HTERT RPE-1 (cell line): Measurements from ENCODE around the gene GRB10.
"Not testable (repeated sequence)": the region's sequence is repeated elsewhere in the genome, so short reads cannot be mapped to it uniquely, and the experiment has no call there.

Source experiments
- in situ Hi-C: fragments of 300-500 bp; cut with MboI; formaldehyde crosslinking; loops from 4 replicates; pipeline ENCODE4 v1.14.3; 2020; ENCODE audit warnings: low sequenced_read_pairs

Gene GRB10

DNA sequence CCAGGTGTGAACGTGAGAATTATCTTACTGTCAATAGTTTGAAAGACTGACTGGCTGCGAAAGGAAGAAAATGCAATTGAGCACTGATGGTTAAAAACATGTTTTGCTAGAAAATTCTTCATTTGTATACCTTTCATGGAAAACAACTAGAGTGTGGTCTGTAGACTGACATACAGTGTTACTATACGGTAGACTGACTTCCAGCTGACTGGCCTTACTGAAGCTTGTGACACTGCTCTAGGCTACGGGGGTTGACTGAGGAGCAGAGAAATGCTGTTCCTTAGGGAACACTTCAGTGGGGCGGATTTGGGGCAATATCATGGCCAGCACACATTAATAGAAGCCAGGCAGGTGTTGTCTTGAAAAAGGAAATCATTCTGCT, 191.6 kb downstream of the GRB10 start:
- in situ Hi-C loops = no loop called here

- in situ Hi-C loops = no loop called here
Measured at GRCh38 chr7:50590535-50590934, 192.2 kb downstream of the GRB10 start.

DNA sequence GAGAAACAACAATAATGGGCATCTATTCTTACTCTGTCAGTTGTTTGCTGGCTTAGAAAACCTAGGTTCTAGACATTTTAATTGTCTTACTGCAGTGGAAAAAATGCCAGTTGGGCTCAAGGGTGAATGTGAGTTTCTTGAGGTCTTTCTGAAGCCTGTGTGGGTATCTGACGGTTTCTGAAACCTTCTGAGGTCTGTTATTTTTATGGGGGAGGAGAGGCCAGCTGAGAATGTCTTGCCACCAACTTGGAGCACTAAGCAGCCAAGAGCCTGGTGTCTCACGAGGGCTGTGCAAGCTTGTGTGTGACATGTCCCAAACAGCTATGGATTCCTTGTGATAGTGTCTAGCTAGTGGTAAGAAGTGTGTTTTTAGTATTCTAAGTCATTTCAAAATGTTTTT, 193.3 kb downstream of the GRB10 start:
- in situ Hi-C loops = no loop called here

DNA sequence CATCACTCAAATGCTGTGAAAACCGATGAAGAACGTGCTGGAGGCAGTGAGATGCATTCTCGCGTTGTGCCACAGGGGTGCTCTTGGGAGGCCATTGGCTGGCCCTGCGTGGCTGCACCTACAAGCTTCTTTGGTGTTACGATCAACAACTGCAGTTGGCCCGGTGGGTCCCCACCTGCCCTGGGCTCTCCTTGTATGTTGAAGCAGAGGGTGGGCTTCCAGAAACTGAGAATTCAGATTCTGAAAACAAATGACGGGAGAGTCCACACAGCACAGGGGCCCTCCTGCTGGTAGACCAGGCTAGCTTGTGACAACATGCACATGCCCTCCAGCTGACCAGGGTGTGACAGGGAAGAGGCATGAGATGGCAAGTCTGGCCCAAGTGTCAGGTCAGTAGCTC, 193.8 kb downstream of the GRB10 start:
- in situ Hi-C loops = no loop called here

DNA sequence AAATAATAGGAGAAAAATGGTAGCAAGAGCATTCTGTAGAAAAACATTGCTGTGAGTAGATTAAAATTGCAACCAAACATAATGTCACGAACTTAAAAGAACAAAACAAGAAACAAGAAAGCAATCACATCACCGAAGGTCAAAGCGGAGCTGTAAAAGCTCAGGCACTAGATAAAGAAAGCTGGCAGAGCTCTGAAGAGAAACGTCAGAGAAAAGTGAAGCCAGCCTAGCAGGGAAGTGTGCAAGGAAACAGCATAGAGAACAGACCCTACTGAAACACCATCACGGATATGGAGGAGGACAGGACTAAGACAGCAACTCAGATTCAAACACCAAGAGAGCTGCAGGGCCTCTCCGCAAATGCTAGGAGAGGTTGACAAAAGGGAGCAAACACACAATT, 195.0 kb downstream of the GRB10 start:
- in situ Hi-C loops = no loop called here

- in situ Hi-C loops = no loop called here
Measured at GRCh38 chr7:50584793-50585408, 197.8 kb downstream of the GRB10 start.

- in situ Hi-C loops = no loop called here
Measured at GRCh38 chr7:50584386-50584785, 198.3 kb downstream of the GRB10 start.

DNA sequence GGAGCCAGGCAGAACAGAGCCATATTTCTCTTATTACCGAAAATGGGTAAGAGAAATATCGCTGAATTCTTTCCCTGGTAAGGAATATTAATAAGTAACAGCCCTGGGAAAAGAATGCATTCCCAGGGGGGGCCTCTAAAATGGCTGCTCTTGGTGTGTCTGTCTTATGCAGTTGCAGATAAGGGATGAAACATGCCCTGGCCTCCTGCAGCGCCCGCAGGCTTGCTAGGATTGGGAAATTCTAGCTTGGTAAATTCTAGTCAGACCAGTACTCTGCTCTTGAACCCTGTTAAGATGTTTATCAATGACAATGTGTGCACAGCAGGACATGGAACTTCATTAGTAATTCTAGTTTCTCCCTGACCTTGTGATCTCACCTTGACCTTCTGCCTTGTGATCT, 199.4 kb downstream of the GRB10 start:
- in situ Hi-C loops = not testable (repeated sequence)

DNA sequence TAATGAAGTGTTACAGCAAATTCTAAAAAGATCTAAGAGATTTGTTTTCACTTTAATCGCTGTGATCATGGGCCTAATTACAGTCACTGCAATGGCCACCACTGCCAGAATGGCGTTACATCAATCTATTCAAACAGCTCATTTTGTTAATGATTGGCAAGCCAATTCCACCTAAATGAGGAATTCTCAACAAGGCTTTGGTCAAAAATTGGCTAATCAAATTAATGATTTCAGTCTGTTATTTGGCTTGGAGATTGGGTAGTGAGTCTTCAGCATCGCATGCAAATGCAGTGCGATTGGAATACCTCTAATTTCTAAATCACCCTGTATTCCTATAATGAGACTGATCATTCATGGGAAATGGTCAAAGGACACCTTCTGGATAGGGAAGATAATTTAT, 200.4 kb downstream of the GRB10 start:
- in situ Hi-C loops = not testable (repeated sequence)

DNA sequence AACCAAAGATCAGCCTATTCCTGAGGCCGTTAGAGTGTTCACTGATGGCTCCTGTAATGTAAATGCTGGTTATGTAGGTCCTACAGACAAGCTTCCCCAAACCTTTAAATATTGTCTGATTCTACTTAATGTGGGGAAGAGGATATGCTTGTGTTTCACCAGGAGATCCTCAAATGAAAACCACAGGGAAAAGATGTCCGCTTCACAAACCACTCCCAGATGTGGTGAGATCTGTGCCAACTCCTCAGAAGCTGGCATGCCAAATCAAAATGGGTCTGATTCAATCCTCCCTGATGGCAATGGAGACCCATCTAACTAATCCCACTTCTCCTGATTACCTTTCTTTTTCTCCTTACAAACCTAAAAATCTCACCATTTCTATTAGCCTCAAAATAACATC, 202.0 kb downstream of the GRB10 start:
- in situ Hi-C loops = not testable (repeated sequence)

DNA sequence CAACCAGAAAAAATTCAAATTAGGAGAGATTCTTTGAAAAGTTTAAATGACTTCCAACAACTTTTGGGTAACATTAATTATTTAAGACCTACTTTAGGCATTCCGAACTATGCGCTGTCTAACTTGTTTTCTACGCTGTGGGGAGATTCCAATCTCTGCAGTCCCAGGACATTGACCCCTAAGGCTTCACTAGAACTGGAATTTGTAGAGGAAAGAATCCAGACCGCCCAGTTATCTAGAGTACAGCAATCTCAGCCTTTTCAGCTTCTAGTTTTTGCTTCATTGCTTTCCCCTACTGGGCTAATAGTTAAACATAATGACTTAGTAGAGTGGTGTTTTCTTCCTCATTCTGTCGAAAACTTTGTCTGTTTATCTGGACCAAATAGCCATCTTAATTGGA, 202.6 kb downstream of the GRB10 start:
- in situ Hi-C loops = no loop called here

DNA sequence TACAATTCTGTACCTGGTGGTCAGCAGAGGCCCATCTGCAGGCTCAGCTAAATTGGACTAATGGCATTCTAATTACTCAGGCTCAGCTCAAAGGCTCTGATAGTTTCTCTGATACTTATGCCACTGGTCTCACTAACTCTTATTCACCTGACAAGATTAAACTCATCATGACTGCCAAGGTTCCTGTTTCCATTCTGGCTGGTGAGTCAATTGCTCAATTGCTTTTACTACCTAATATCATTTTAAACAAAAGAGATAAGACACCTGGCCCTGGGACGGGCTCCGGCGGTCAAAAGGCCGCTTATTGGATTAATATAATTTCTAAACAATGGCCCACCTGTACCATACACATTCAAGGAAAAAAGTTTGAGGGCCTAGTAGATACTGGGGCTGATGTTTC, 204.6 kb downstream of the GRB10 start:
- in situ Hi-C loops = not testable (repeated sequence)

GRCh38 chr7:50577569-50577968, 205.1 kb downstream of the GRB10 start:
- in situ Hi-C loops = no loop called here

DNA sequence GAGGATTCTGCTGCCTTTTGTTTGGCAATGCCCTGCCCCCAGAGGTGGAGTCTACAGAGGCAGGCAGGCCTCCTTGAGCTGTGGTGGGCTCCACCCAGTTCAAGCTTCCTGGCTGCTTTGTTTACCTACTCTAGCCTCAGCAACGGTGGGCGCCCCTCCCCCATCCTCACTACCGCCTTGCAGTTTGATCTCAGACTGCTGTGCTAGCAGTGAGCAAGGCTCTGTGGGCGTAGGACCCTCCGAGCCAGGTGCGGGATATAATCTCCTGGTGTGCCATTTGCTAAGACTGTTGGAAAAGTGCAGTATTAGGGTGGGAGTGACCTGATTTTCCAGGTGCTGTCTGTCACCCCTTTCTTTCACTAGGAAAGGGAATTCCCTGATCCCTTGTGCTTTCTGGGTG, 206.3 kb downstream of the GRB10 start:
- in situ Hi-C loops = not testable (repeated sequence)

GRCh38 chr7:50567715-50568261, 214.9 kb downstream of the GRB10 start:
- in situ Hi-C loops = no loop called here

DNA sequence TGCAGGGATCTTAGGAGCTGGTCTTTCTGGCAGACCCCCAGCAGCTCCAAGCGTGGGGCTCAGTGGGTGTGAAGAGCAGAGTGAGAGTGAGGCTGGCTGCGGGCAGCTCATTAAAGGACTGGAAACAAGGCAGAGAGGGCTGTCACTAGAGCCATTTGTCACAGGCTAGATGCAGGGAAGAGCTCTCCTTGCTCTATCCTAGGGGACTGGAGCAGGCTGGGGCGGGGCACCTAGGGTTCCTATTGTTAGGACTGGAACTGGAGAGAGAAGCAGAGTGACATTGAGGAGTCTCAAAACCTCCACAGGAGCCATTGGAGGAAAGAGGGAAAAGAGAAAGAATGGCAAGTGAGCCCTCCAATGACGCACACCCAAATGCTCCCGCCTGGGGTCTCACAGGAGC, 216.7 kb downstream of the GRB10 start:
- in situ Hi-C loops = no loop called here

DNA sequence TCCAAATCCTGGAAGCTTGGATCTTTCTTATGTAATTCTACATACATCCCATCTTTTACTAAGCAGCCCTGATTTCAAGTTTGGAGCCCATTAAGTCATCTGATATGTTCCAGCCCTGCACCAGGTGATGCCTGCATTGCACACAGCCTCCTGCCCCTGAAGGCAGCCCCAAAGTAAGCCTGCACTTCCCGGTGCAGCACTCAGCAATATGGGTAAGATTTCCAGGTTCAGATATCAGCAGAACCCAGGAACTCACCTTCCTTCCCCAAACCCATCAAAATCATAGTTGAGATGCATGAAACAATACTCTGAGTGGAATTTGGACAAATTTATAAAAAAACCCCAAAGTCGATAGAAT, 217.2 kb downstream of the GRB10 start:
- in situ Hi-C loops = no loop called here

DNA sequence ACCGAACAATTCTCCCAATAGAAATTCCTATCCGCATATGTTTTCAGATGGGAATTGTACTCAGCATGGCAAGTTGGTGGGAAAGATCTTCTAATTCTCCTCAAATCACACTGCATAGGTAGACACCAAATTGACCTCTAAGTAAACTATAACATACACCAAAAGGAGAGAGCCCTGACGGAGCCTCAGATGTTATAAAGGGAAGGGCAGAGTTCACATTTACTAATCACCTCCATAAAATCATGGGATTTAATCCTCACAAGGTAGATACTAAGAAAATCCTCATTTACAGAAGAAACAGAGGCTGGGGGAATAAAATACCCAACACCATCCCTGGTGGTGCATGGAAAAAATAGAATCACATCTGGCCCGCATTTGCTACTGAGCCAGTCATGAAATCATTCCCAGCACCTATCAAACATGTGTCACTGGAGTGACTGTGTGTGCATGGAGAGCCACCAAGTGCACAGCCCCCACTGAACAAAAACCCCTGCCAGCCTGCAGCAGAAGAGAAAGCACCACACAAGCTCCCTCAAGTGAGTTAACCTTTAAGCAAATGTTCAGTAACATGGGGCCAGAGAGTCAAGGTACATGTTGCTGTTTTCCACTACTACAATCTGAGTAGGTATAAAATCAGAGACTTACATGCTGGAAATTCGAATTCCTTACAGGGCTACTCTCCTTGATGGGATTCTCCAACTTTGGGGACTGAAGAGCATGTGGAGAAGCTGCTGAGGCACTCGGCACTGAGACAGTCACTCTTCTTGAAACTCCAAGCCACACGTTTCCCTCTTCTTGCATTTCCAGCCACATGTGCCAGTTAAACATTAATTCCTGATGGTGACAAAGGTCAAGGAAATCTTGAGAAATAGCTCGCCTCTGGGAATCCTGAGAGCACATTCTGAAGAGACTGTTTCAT, 217.8 kb downstream of the GRB10 start, which contains the start of gene DDC:
TSS of gene DDC (minus strand) at position 766 of the 919 bp plus-strand sequence. CDS start 21,320 bp downstream, outside the sequence.
- in situ Hi-C loops = no loop called here

- in situ Hi-C loops = no loop called here
Measured at GRCh38 chr7:50564171-50564570, 218.5 kb downstream of the GRB10 start.

DNA sequence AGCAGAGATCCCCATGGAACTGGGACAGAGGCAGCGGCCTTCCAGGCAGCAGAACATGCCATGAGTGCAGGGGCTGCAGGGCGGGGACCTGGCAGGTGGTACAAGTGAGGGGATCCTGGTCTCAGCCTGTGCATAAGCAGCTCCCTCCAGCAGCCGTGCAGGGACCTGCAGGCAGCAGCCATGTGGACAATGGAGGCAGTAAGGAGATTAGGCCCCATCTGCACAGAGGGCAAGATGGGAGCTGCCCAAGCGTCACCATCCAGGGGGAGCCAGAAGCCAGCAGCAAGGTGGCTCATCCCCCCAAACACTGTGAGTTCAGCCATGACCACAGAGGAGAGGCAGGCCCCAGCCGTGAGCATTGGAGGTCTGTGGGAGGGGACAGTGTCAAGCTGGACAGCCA, 220.6 kb downstream of the GRB10 start:
- in situ Hi-C loops = no loop called here

DNA sequence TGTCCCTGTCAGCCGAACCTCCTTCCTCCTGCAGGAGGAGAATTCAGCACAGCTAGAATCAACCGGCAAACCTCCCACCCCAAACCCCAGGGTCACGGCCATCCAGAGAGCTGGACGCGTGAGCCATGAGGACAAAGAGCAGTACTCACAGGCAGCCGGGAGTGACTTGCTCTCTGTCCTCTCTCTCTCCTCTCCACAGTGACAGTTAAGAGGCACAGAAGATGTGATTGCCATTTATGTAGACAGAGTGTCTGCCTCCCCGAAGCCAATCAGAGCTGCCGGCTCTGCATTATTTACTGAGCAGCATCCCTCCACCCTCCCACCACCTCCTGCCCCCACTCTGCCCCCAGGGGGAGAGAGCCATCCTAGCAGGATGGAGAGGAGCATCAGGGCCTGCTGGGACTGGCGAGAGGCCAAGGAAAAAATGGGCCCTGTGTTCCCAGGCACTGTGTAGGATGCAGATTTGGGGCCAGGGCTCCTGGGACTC, 221.8 kb downstream of the GRB10 start:
- in situ Hi-C loops = no loop called here

DNA sequence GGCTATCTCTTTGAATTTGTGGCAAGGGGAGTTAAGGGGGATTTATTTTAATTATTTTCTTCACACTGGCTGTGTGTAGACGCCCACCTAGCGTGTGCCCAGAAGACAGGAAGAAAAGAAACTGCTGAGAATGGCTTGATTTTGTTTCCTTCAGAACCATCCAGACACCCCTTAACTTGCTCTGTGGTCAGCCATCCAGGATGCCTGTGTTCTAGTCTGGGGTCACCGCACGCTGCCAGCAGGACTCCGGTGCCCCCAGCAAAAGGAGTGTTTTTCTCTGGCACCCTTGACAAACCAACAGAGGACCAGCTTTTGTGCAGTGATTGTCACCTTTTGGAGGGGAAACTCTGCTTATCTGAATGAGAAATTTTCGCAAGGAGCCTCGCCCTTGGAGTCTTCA, 222.8 kb downstream of the GRB10 start:
- in situ Hi-C loops = no loop called here
